Pons (tissue), 1 donor: ENCODE data around the gene CDS2.

ENCODE experiments used
- DNase-seq: peaks from one replicate; pipeline ENCODE4 v3.0.0-alpha.2; 2016; ENCODE audit warnings: low spot score

The CDS2 gene

DNA sequence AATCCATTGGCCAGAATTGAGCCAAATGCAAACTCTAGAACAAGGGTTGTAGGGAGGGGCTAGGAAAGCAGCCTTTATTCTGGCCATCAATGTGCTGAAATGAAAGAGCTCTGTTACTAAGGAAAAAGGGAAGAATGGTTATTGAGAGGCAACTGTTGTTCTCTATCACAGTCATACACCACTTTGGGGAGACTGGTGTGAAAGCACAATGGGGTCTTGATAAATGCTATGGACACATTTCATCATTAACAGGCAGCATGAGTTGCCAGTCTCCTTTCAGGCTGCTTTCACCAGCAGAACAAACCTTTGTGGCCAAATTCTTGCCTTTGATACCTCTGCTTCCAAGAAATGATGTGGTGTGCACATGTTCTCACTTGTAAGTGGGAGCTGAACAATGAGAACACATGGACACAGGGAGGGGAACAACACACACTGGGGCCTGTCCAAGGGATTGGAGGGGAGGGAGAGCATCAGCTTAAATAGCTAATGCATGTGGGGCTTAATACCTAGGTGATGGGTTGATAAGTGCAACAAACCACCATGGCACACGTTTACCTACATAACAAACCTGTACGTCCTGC, 86.2 kb downstream of the CDS2 start:
- peak; percentile 96 for DNase-seq

DNA sequence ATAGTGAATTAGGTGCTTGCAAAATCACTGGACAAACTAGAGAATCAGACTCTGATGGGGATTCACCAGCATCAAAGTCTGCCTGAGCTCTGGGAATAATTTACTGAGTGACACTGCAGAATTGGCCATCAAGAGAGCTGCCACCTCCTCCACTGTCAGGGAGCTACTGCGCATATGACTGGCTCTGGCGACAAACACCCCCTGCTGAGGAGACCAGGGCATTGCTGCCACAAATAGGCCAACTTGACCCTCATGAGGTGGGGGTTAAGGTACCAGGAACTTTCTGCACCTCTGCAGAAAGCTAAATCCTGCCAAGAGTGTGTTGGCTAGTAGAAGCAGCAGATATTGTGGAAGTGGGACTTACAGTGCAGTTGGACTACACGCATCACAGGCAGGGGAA, 88.0 kb downstream of the CDS2 start:
- DNase-seq, result no peak

DNA sequence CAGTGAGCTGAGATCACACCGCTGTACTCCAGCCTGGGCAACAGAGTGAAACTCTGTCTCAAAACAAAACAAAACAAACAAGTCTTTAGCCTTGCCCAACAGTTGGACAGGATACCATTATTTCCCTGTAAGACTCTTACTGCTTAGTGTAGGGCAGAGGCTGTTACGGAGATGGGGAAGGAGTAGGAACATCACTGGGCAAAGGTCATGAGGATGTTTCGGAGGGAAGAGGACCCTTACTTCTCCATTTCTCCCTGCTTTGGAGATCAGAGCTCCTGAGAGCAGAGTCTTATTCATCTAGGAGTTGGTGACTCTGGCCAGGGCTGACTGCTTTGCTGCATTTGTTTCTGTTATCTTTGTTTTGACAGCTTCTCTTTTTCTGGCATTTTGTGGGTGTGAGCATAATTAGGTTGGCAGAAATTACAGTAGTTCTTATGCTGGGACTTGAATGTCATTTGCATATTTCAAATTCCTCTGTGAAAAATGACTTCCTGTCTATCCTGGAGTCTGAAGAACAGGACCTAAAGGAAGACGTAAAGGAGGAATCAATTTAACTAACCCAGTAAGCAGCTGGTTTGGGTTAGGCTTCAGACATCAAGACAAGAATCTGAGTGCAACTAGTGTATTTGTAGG, 89.0 kb downstream of the CDS2 start:
- no peak for DNase-seq

DNA sequence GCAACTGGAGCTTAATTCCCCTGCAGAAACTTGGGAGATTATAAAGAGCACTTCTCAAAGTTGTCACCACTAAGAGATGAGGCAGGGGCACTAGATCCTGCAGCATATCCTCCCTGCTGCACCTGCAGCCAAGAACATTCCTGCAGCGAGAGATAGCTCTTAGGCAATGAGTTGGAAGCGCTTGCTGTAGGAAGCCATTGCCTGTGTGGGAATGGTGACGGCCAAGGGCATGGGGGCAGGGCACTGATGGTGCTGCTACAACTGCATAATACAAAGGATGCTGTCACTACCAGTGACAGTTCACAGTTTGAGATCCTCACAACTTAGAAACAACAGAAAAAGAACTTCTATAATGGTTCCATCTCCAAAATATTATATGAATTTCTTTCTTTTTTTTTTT, 89.9 kb downstream of the CDS2 start:
- peak; percentile 60 for DNase-seq

DNA sequence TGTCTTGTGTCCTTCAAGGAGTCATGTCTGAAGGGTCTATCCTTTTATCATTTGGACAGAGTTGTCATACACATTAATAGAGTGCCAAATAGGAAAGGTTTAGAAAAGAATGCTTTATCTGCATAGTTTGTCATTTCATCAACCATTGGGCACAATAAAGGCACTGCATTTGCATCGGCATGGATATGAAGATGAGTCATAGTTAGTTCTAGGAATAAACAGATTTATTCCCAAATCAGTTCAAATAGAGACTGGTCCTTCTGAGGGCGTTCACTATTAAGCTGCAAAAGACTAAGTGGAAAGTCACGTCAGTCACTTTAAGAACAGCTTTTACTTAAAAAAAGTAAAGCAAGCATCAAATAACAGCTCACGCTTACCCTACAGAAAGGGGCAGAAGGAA, 90.8 kb downstream of the CDS2 start:
- no peak for DNase-seq

DNA sequence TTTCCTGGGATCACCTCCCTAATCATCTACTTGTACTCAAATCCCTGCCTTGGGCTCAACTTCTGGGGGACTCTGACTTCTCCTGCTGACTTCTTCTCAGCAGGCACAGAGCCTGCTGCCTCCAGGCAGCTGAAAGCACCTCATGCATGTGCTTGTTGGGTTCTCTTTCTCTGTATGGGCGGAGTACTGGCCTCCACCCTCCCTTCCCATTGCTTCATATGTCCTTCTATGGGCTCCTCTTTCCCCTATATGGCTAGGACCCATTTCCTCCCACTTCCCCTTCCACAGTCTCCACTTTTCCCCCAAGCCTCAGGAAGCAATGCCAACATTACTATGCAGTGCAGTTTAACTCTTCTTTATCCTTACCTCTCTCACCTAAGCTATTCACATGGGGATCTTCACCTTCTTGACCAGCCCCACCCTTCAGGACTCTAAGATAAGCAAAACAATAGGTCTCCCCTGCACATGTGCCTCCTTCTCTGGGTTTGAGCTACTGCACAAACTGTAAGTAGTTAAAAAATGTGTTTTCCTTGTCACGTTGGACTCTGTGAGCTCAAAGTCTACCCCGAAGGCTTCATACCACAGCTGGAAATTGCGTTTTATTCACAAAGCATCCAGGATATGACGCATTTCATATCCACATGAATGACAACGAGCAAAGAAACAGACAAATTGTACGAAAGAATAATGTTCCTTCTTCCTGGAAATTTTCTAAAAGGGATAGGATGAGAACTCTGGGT, 93.7 kb downstream of the CDS2 start:
- DNase-seq, result no peak

DNA sequence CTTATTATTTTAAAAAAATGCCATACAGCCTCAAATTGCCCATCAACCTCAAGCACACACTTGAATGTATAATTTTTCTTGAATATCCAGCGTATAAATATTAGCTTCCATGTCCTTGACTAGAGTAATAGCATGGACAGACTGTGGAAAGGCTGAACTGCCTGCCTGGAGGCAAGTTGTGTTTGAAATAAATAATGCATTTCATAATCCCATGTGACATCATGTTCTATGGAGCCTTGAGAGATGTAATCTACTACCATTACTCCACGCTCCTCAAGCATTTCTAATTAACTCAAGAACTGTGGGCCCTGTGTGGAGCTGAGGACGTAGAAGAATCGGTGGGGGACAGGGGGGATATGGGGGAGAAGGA, 94.2 kb downstream of the CDS2 start:
- DNase-seq, result no peak

DNA sequence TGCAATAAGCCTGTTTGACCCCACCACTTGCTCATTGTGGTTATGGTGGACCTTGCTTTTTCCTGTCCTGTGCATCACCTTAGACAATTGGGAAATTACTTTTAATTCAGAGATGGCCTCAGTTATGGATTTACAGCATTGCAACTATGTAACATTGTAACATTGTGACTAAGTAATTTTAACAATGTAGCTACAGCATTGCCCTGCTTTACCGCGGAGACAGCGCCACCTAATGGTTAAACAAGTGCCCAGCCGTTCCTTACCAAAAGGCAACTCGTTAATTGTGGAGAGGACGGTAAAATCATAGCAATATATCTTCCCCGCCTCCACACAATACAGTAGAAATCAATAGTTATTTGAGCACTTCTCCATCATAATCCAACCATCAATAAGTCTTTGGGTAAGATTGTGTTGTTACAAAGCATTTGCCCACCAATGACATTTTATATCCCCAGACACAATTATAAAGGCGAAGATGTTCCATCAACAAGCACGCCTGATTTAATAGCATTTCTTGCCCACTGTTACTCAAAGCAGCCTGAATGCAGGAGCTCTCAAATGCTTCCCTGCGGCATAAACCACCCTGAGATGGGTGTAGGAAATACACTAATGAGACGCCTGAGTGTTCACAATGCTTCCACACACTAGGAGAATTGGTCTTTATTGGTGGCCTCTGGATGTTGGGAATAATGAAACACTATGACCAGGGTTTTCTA, 96.3 kb downstream of the CDS2 start:
- DNase-seq, result peak; percentile 84

DNA sequence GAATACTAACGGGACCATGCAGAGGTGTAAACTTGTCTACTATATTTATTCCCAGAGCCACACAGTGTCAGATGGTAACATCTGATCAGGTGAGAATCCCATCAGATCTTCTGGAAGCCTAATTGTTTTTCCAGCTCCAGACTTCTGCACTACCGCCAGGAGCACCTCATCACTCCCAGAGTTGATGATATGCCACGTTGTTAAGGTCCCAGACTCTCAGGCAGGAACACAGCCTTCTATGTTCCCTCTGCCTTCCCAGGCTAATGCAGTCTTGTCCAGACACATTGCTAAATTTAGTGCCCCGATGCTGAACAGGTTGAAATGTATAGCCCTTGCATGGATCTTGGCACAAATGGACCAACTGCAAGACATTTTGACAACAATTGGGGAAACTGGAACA, 103.7 kb downstream of the CDS2 start:
- DNase-seq, result no peak

DNA sequence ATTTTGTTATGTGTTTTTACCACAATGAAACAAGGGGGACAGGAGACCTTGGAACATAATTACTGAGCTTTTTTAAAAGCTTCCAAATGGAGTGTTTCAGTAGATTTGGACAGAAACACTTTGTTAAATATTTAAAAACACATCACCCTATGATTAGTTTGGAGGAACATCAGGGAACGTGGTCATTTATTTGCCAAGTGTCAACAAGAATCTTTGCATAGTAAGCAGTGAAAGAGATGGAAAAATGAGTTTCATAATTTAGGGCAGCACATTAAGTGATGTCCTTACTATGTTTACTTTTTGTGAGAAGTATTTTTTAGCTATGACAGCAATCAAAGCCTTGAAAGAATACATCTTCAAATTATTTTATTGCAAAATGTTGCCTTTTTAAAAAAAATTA, 107.3 kb downstream of the CDS2 start:
- DNase-seq, result no peak

DNA sequence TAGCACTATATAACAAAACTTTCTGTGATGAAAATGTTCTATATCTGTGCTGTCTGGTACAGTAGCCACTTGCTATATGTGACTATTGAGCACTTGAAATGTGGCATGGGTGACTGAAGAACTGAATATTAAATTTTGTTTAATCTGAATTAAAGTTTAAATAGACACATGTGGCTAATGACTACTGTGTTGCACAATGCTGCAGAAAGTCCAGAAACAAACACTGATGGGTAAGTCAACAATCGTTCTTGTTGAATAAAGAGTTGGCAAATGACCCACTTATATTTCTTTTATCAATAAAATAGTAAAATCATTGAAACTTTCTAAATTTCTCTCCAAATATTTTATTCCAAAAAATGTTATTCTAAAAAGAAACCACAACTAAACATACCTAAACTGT, 108.2 kb downstream of the CDS2 start:
- no peak for DNase-seq
